IMR-90 (cell line): Measurements from ENCODE around the gene MGME1.

ENCODE experiments used
- CTCF ChIP-seq: conservative IDR thresholded peaks from 2 replicates; pipeline ENCODE4 v1.5.1; 2012; ENCODE audit warnings: mild to moderate bottlenecking, low read depth, low read length, improper control_type of control experiment
- MAFK ChIP-seq: IDR thresholded peaks from 2 replicates; pipeline ENCODE4 v1.6.1; 2012; ENCODE audit warnings: low read depth, low read length, improper control_type of control experiment
- NFE2L2 ChIP-seq: fragments of 150-350 bp; IDR thresholded peaks from 2 replicates; pipeline ENCODE4 v1.6.1; 2016; ENCODE audit warnings: low read depth, mild to moderate bottlenecking, low read length
- POLR2A ChIP-seq: IDR thresholded peaks from 2 replicates; pipeline ENCODE4 v1.6.1; 2012; ENCODE audit warnings: mild to moderate bottlenecking, low read depth, low read length

GRCh38 chr20:17966432-17967310, 2.1 kb upstream of the MGME1 start:
- TF ChIP-seq POLR2A: no peak
- peak; percentile 27; the same call in 1 of the 2 replicates for TF ChIP-seq CTCF
- no peak for TF ChIP-seq NFE2L2
- TF ChIP-seq MAFK: peak; percentile 83
